ENCODE results near the gene RAB22A.

DNA sequence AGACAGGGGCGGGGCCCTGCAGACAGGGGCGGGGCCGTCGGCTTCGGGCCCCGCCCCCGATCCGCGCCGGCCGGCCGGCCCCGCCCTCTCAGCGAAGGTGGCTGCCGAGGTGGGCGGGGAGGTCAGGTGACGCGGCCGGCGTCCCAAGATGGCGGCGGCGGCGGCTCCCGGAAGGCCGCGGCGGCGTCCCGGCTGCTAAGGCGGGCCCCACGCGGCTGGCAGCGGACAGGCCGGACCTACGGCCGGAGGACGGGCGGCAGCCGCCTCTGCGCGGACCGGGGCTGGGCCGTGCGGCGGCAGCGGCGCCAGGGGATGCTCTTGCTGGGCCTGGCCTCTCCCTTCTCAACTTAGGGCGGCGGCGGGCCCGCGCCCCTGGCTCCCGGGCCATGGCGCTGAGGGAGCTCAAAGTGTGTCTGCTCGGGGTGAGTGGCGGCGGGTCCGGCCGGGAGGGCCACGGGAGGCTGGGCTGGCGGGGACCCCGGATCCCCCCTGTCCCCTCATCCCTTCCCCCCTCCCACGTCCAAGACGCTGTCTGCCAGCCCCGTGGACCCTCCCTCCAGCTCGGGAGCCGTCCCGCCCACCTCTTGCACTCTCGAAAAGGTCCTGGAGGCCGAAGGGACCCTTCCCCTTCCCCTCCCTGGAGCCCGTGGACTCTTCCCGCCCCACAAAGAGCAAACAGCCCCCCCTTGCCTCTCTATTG is at the start of gene RAB22A:
- TF ChIP-seq, protein P1, sequence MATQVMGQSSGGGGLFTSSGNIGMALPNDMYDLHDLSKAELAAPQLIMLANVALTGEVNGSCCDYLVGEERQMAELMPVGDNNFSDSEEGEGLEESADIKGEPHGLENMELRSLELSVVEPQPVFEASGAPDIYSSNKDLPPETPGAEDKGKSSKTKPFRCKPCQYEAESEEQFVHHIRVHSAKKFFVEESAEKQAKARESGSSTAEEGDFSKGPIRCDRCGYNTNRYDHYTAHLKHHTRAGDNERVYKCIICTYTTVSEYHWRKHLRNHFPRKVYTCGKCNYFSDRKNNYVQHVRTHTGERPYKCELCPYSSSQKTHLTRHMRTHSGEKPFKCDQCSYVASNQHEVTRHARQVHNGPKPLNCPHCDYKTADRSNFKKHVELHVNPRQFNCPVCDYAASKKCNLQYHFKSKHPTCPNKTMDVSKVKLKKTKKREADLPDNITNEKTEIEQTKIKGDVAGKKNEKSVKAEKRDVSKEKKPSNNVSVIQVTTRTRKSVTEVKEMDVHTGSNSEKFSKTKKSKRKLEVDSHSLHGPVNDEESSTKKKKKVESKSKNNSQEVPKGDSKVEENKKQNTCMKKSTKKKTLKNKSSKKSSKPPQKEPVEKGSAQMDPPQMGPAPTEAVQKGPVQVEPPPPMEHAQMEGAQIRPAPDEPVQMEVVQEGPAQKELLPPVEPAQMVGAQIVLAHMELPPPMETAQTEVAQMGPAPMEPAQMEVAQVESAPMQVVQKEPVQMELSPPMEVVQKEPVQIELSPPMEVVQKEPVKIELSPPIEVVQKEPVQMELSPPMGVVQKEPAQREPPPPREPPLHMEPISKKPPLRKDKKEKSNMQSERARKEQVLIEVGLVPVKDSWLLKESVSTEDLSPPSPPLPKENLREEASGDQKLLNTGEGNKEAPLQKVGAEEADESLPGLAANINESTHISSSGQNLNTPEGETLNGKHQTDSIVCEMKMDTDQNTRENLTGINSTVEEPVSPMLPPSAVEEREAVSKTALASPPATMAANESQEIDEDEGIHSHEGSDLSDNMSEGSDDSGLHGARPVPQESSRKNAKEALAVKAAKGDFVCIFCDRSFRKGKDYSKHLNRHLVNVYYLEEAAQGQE (IDR thresholded peaks at IDR 0.05; ENCODE audit: insufficient read depth in 1 of 2, low read depth in 2 of 2, low read length in 2 of 2) = peak in 1 of 2 experiments; percentile 56; a peak in 2 of 4 replicates
- TF ChIP-seq POLR2AphosphoS5 (IDR thresholded peaks at IDR 0.05; ENCODE audit: low read depth, low read length) (peak; percentile 43; the same call in 1 of the 2 replicates), TAF1 (IDR thresholded peaks at IDR 0.05; ENCODE audit: borderline replicate concordance, insufficient read depth, low read length) (peak; percentile 72; the same call in 1 of the 2 replicates), SIN3A (IDR thresholded peaks at IDR 0.05; ENCODE audit: borderline replicate concordance, insufficient read depth, low read length) (peak; percentile 60; the same call in 1 of the 2 replicates)
